Measurements from ENCODE around the gene SPECC1. TPM values are rescaled to one million over a fixed set of nuclear protein-coding genes. Genes with fewer than 3 reads are reported as not detected.
A peak's percentile ranks its signal among the peaks of the same experiment; 100 is the strongest.

Gene SPECC1
- total and polyA plus RNA-seq, 9 of the 15 experiments (the other 6 are each of a cell fraction or from before 2014, with no cell fraction given) = 2.4 to 19.6 (median 14.7) TPM

- 0 out of 2 replicates have a peak overlapping the region, but pooled peaks have one; percentile 32 for H2AFZ ChIP-seq (ENCODE audit: low read depth, low read length)
- H3K79me2 ChIP-seq (ENCODE audit: control insufficient read depth, insufficient read depth, low read length) = no peaks in the 10 kb centered on the region; the same call in 2 of the 3 replicates
Observed at GRCh38 chr17:20206591-20206990, 197.4 kb downstream of the SPECC1 start.

More at GRCh38 chr17:20206591-20206990, 197.4 kb downstream of the SPECC1 start:
- intact Hi-C loops (cut with micrococcal nuclease) (no loop called here), in situ Hi-C loops (cut with MboI) (no loop called here)
- ChIA-PET POLR2A (interaction anchor here (0.8 to 1.6 kb wide), 2 partner anchors 10 to 17 kb away, joined by 3 to 5 read pairs; no protein-coding TSS in a partner anchor), CTCF (ENCODE audit: low intra/inter-chr PET ratio) (no interaction called here)
- Histone ChIP-seq H3K27me3 (ENCODE audit: control insufficient read depth in 2 of 2, insufficient read depth in 2 of 2, low read length in 2 of 2) (no peaks in the 10 kb centered on the region), H3K9me3 (replicated peaks; ENCODE audit: control insufficient read depth, insufficient read depth, low read depth, low read length) (no peaks in the 10 kb centered on the region), H3K9ac (ENCODE audit: insufficient read depth in 1 of 2, low read depth in 2 of 2, low read length in 2 of 2) (peak overlapping the region in 1 of 2 experiments; percentile 25; a peak in 2 of 4 replicates), H3K27ac (ENCODE audit: extremely low read depth, low read depth, low read length) (peak overlapping the region; percentile 60; the same call in 1 of the 3 replicates), H3K4me3 (no peak overlapping the region), H3K9me1 (ENCODE audit: control insufficient read depth, insufficient read depth, low read length) (no peaks in the 10 kb centered on the region), H3K4me2 (ENCODE audit: insufficient read depth, low read length) (no peak overlapping the region; the same call in 1 of the 2 replicates), H3K36me3 (ENCODE audit: control insufficient read depth, insufficient read depth, low read length) (peaks cover 7% of the 10 kb centered on the region; the same call in 2 of the 3 replicates), H3K4me1 (replicated peaks in 1 of 2; ENCODE audit: control insufficient read depth in 2 of 2, insufficient read depth in 2 of 2, low read length in 2 of 2) (peaks cover 0 to 24% of the 10 kb centered on the region in 2 experiments; a peak in 4 of 5 replicates), H4K20me1 (replicated peaks; ENCODE audit: control insufficient read depth, insufficient read depth, low read length) (no peaks in the 10 kb centered on the region)
- no peak for FAIRE-seq
- BruUV-seq (replicated peaks) = no TSS peak
- no peak for ATAC-seq
- 36% methylated on average over 3 of the region's 3 CpGs for WGBS (ENCODE audit: insufficient coverage, low coverage, missing lambda C conversion rate)
- no peak for TF ChIP-seq L3MBTL2 (IDR thresholded peaks at IDR 0.05)
- TF ChIP-seq ZNF134 (CRISPR knock-in tag; conservative IDR thresholded peaks at IDR 0.05) = no peak
- TF ChIP-seq USF2 (CRISPR knock-in tag; IDR thresholded peaks at IDR 0.05) = no peak
- no peak for TF ChIP-seq ETS1 (conservative IDR thresholded peaks at IDR 0.05; ENCODE audit: control insufficient read depth, low read depth, low read length)
- no peak for TF ChIP-seq MED1 (CRISPR knock-in tag; IDR thresholded peaks at IDR 0.05; ENCODE audit: borderline replicate concordance)
- no peak for DNase-seq (ENCODE audit: extremely low read depth in 1 of 4, low spot score in 3 of 4)
